HepG2 (cell line): Measurements from ENCODE around the gene PIK3R3. TPM values are rescaled to one million over a fixed set of nuclear protein-coding genes. Genes with fewer than 3 reads are reported as not detected.
A peak's percentile ranks its signal among the peaks of the same experiment; 100 is the strongest.

ENCODE experiments used
- ARNTL ChIP-seq: sonication (generic); formaldehyde crosslinking; IDR thresholded peaks from 2 replicates; pipeline ENCODE4 v1.4.0; 2020; ENCODE audit warnings: mild to moderate bottlenecking, missing genetic modification reagents
- GFI1 ChIP-seq: sonication (generic); formaldehyde crosslinking; IDR thresholded peaks from 2 replicates; pipeline ENCODE4 v1.5.0; 2020; ENCODE audit warnings: missing genetic modification reagents, mild to moderate bottlenecking, borderline replicate concordance
- GPBP1L1 ChIP-seq: sonication (generic); formaldehyde crosslinking; IDR thresholded peaks from 2 replicates; pipeline ENCODE4 v1.5.0; 2020; ENCODE audit warnings: mild to moderate bottlenecking, missing genetic modification reagents
- HBP1 ChIP-seq: IDR thresholded peaks from 2 replicates; pipeline ENCODE4 v1.6.1; 2016; ENCODE audit warnings: low read depth, control low read depth
- HNRNPLL ChIP-seq: fragments of 200-400 bp; formaldehyde crosslinking; IDR thresholded peaks from 2 replicates; pipeline ENCODE4 v1.6.1; 2017; ENCODE audit warnings: mild to moderate bottlenecking, low read depth, low read length; ENCODE audit not compliant: poor library complexity, severe bottlenecking
- KDM6A ChIP-seq: IDR thresholded peaks from 2 replicates; pipeline ENCODE4 v1.6.1; 2016; ENCODE audit warnings: low read depth
- LCORL ChIP-seq, 2 experiments: fragments of 450-650 bp in 1 of 2; sonication (generic) in 1 of 2; formaldehyde crosslinking in 1 of 2; IDR thresholded peaks; 2 replicates each; pipeline versions ENCODE4 v1.5.0 to v1.6.1; 2017 to 2020; ENCODE audit warnings: antibody characterized with exemption in 1 of 2, missing genetic modification reagents in 1 of 2
- NFE2 ChIP-seq: sonication (generic); formaldehyde crosslinking; IDR thresholded peaks from 2 replicates; pipeline ENCODE4 v1.4.0; 2020; ENCODE audit warnings: missing genetic modification reagents
- PAX8 ChIP-seq: sonication (generic); formaldehyde crosslinking; IDR thresholded peaks from 2 replicates; pipeline ENCODE4 v1.8.0; 2022; ENCODE audit warnings: mild to moderate bottlenecking, missing genetic modification reagents, borderline replicate concordance
- PBX3 ChIP-seq: sonication (generic); formaldehyde crosslinking; IDR thresholded peaks from 2 replicates; pipeline ENCODE4 v1.8.1; 2023; ENCODE audit warnings: missing genetic modification reagents, inconsistent platforms, borderline replicate concordance
- SP4 ChIP-seq: sonication (generic); formaldehyde crosslinking; IDR thresholded peaks from 2 replicates; pipeline ENCODE4 v1.8.1; 2023; ENCODE audit warnings: mild to moderate bottlenecking, missing genetic modification reagents
- TCF12 ChIP-seq, 2 experiments: fragments of 450-650 bp in 1 of 2; sonication (generic) in 1 of 2; formaldehyde crosslinking in 1 of 2; IDR thresholded peaks; 2 replicates each; pipeline versions ENCODE4 v1.6.1 to v1.8.0; 2017 to 2022; ENCODE audit warnings: antibody characterized with exemption in 1 of 2, mild to moderate bottlenecking in 1 of 2, missing genetic modification reagents in 1 of 2, moderate library complexity in 1 of 2
- TEAD3 ChIP-seq: optimal IDR thresholded peaks from 2 replicates; pipeline ENCODE3; 2016; ENCODE audit warnings: borderline replicate concordance
- TGIF2 ChIP-seq: IDR thresholded peaks from 2 replicates; pipeline ENCODE4 v1.6.1; 2016; ENCODE audit warnings: control low read depth, missing compliant biosample characterization
- THRA ChIP-seq: sonication (generic); formaldehyde crosslinking; IDR thresholded peaks from 2 replicates; pipeline ENCODE4 v1.4.0; 2020; ENCODE audit warnings: missing genetic modification reagents, borderline replicate concordance
- U2AF1 ChIP-seq: fragments of 200-400 bp; formaldehyde crosslinking; optimal IDR thresholded peaks from 2 replicates; pipeline ENCODE3; 2017; ENCODE audit warnings: mild to moderate bottlenecking, low read depth, low read length
- XRCC5 ChIP-seq: fragments of 200-400 bp; formaldehyde crosslinking; optimal IDR thresholded peaks from 2 replicates; pipeline ENCODE3; 2017; ENCODE audit warnings: mild to moderate bottlenecking, low read length
- ZNF235 ChIP-seq: sonication (generic); formaldehyde crosslinking; IDR thresholded peaks from 2 replicates; pipeline ENCODE4 v1.8.1; 2023; ENCODE audit warnings: mild to moderate bottlenecking, missing genetic modification reagents, borderline replicate concordance
- ZNF256 ChIP-seq: sonication (generic); formaldehyde crosslinking; conservative IDR thresholded peaks from 2 replicates; pipeline ENCODE4 v1.4.0; 2020; ENCODE audit warnings: missing genetic modification reagents
- ZNF329 ChIP-seq: sonication (generic); formaldehyde crosslinking; IDR thresholded peaks from 2 replicates; pipeline ENCODE4 v1.9.0; 2021; ENCODE audit warnings: low read depth, mild to moderate bottlenecking, missing genetic modification reagents
- ZNF337 ChIP-seq: sonication (generic); formaldehyde crosslinking; IDR thresholded peaks from 2 replicates; pipeline ENCODE4 v1.5.1; 2020; ENCODE audit warnings: missing genetic modification reagents, low read depth, mild to moderate bottlenecking, borderline replicate concordance
- ZNF34 ChIP-seq: sonication (generic); formaldehyde crosslinking; IDR thresholded peaks from 2 replicates; pipeline ENCODE4 v1.4.0; 2020; ENCODE audit warnings: mild to moderate bottlenecking, missing genetic modification reagents, borderline replicate concordance
- ZNF543 ChIP-seq: sonication (generic); formaldehyde crosslinking; IDR thresholded peaks from 2 replicates; pipeline ENCODE4 v1.4.0; 2020; ENCODE audit warnings: mild to moderate bottlenecking, missing genetic modification reagents
- ZNF564 ChIP-seq: sonication (generic); formaldehyde crosslinking; IDR thresholded peaks from 2 replicates; pipeline ENCODE4 v1.8.1; 2023; ENCODE audit warnings: mild to moderate bottlenecking, missing genetic modification reagents
- polyA plus RNA-seq, 8 experiments: library from polyadenylated mRNA; depleted of rRNA in 3 of 8; stranded (reverse) in 7 of 8; unstranded in 1 of 8; fragments of >200 nt; fragmentation: Illumina TruSeq in 4 of 8; extraction: Trizol in 4 of 8; gene quantifications; 2 replicates each; pipeline versions ENCODE4 v1.2.1 to v1.2.3, GENCODE V29; 2011 to 2016; ENCODE audit warnings: low read depth in 4 of 8, missing spikeins in 1 of 8, mixed read lengths in 1 of 8; ENCODE audit not compliant: insufficient read depth in 1 of 8
- total RNA-seq, 5 experiments: library from RNA; depleted of rRNA; stranded (reverse); fragments of >200 nt; fragmentation: Illumina TruSeq; extraction: Trizol; gene quantifications; 2 replicates each; pipeline ENCODE4 v1.2.3, GENCODE V29; 2016; ENCODE audit warnings: low read depth in 1 of 5

PIK3R3 gene
- total and polyA plus RNA-seq, 2 of the 13 experiments (the other 11 are each of a cell fraction or from before 2014, with no cell fraction given), result 0.37 to 6.9 TPM

GRCh38 chr1:46179138-46180081 is 47.0 kb upstream of the PIK3R3 start (continued):
- 0 out of 2 replicates have a peak, but pooled peaks have one; percentile 64 for TF ChIP-seq ZNF34
- TF ChIP-seq THRA, result no peak
- no peak for TF ChIP-seq TCF12 (IDR thresholded peaks at IDR 0.05)
- TF ChIP-seq TCF12 (CRISPR knock-in tag; IDR thresholded peaks at IDR 0.05), result no peak
- no peak for TF ChIP-seq ZNF337 (CRISPR knock-in tag)
- TF ChIP-seq XRCC5, result peak; percentile 36
- no peak for TF ChIP-seq ZNF235
- TF ChIP-seq TGIF2 (CRISPR knock-in tag), result no peak
- no peak for TF ChIP-seq U2AF1
- no peak for TF ChIP-seq GPBP1L1 (CRISPR knock-in tag)
- TF ChIP-seq ZNF329 (CRISPR knock-in tag), result no peak
- TF ChIP-seq GFI1 (CRISPR knock-in tag), result no peak
- no peak for TF ChIP-seq LCORL (IDR thresholded peaks at IDR 0.05)
- no peak for TF ChIP-seq LCORL (CRISPR knock-in tag; IDR thresholded peaks at IDR 0.05)
- TF ChIP-seq NFE2 (CRISPR knock-in tag), result no peak
- TF ChIP-seq PBX3, result no peak
- no peak for TF ChIP-seq ZNF564 (CRISPR knock-in tag)
- peak; percentile 71; the same call in 1 of the 2 replicates for TF ChIP-seq ZNF543 (CRISPR knock-in tag)
- TF ChIP-seq KDM6A (CRISPR knock-in tag), result no peak
- no peak for TF ChIP-seq SP4 (CRISPR knock-in tag)
- TF ChIP-seq HNRNPLL, result no peak
- 0 out of 2 replicates have a peak, but pooled peaks have one; percentile 48 for TF ChIP-seq PAX8 (CRISPR knock-in tag)
- TF ChIP-seq ARNTL (CRISPR knock-in tag), result no peak
- no peak for TF ChIP-seq HBP1 (CRISPR knock-in tag)
- peak; percentile 29 for TF ChIP-seq TEAD3 (CRISPR knock-in tag)
- no peak for TF ChIP-seq ZNF256 (CRISPR knock-in tag)
